Heart right ventricle (tissue), 16 donors: ENCODE measurements around the gene ZDHHC22. TPM values are rescaled to one million over a fixed set of nuclear protein-coding genes. Genes with fewer than 3 reads are reported as not detected.

Source experiments
- ATAC-seq, 8 donors: fragments of 200-7000 bp; cut with Tn5 transposase; one replicate each; pipeline ENCODE4 v1.9.1; 2020; ENCODE audit warnings: mild to moderate bottlenecking in 8 of 8, moderate library complexity in 8 of 8, moderate number of reproducible peaks in 1 of 8
- DNase-seq, 2 donors: peaks; one replicate each; pipeline ENCODE4 v3.0.0-alpha.2; 2020
- H3K27ac ChIP-seq, 10 donors: fragments of 200-600 bp; sonication (generic) in 2 of 10; one replicate each; pipeline versions ENCODE4 v1.5.0 to v1.8.0; 2020 to 2022; ENCODE audit warnings: mild to moderate bottlenecking in 3 of 10
- H3K27me3 ChIP-seq, 7 donors: fragments of 200-600 bp; one replicate each; pipeline ENCODE4 v1.8.0; 2021 to 2022; ENCODE audit warnings: mild to moderate bottlenecking in 2 of 7
- H3K36me3 ChIP-seq, 9 donors: fragments of 200-600 bp; sonication (generic) in 1 of 9; one replicate each; pipeline versions ENCODE4 v1.5.0 to v1.8.0; 2020 to 2022; ENCODE audit warnings: mild to moderate bottlenecking in 2 of 9
- H3K4me1 ChIP-seq, 9 donors: fragments of 200-600 bp; sonication (generic) in 1 of 9; one replicate each; pipeline versions ENCODE4 v1.5.0 to v1.8.0; 2020 to 2022; ENCODE audit warnings: mild to moderate bottlenecking in 4 of 9
- H3K4me3 ChIP-seq, 10 donors: fragments of 200-600 bp; sonication (generic) in 2 of 10; one replicate each; pipeline versions ENCODE4 v1.5.0 to v1.8.0; 2020 to 2022; ENCODE audit warnings: mild to moderate bottlenecking in 7 of 10, moderate library complexity in 2 of 10
- H3K9me3 ChIP-seq, 11 donors: fragments of 200-600 bp in 10 of 11; sonication (generic) in 2 of 11; one replicate each; pipeline versions ENCODE4 v1.5.0 to v1.8.0; 2013 to 2022; ENCODE audit warnings: mild to moderate bottlenecking in 2 of 11, control low read depth in 1 of 11, moderate library complexity in 1 of 11
- WGBS, 2 donors: extraction: QIAGEN DNeasy Blood & Tissue Kit; methylation state at CpG; one replicate each; pipeline ENCODE4 v1.1.7; 2013; ENCODE audit warnings: inconsistent platforms in 1 of 2; 5-methylcytosine and 5-hydroxymethylcytosine counted together
- intact Hi-C, 10 donors: fragments of 100-400 bp; cut with DNase I; formaldehyde crosslinking; loops; one replicate each; pipeline versions ENCODE4 v1.11.1 to v1.14.2; 2022
- polyA plus RNA-seq, 2 donors: library from polyadenylated mRNA; stranded (reverse); fragments of 200-250 nt; gene quantifications; one replicate each; pipeline ENCODE4 v1.2.3, GENCODE V29; 2013
- total RNA-seq, 10 donors: library from RNA; stranded (reverse); fragmentation: NEBNext Ultra II Directional in 3 of 10; extraction: Animal tissue kit (Norgen Biotek cat#: 25700) in 3 of 10; gene quantifications; one replicate each; pipeline versions ENCODE4 v1.2.1 to v1.2.4, GENCODE V29; 2021 to 2023
- TF ChIP-seq, protein P1 (sequence below), 9 donors: fragments of 200-600 bp; sonication (generic) in 2 of 9; IDR thresholded peaks; one replicate each; pipeline versions ENCODE4 v1.5.0 to v1.8.0; 2021 to 2022; ENCODE audit warnings: antibody characterized with exemption in 9 of 9, mild to moderate bottlenecking in 5 of 9, moderate library complexity in 1 of 9
- donor health status: Arrhythmogenic right ventricular cardiomyopathy.
- donor health status: ischemic (EF 13 %, LVEDD 7.1; RV severe dilation, severe dysfunction).
- donor health status: healthy with polysubstance abuse.
- donor health status: DM: no; HTN: yes; CAD: no.
- donor health status: DM: no; HTN: no; CAD: no.
- donor health status: ischemic (EF 25% LVEDD 6.9; RV normal size, moderate dysfunction).
- donor health status: ischemic (EF 25% LVEDD 5.7; RV mildly dilated, moderate dysfunction).
- donor health status: healthy.
- donor health status: DM: yes; HTN: yes; CAD: no.
- donor health status: Ischemic cardiomyopathy.
- donor health status: ischemic (EF 35%, LVEDD 5.7; RV mildly dilated, moderate dysfunction).
- donor health status: nonischemic (EF 11% LVEDD 7.7; RV severe dilation, severe dysfunction).
- donor health status: DM: yes; HTN: yes; CAD: no.
- donor health status: PGD.
- donor health status: ischemic (EF 29% LVEDD 5.4; RV normal size, mild dysfunction).
- donor health status: nonischemic (EF 23%, LVEDD 6.1; RV moderate dilation, normal function).

The ZDHHC22 gene
- total and polyA plus RNA-seq, 12 donors: 0.09 TPM; not detected in 11

DNA sequence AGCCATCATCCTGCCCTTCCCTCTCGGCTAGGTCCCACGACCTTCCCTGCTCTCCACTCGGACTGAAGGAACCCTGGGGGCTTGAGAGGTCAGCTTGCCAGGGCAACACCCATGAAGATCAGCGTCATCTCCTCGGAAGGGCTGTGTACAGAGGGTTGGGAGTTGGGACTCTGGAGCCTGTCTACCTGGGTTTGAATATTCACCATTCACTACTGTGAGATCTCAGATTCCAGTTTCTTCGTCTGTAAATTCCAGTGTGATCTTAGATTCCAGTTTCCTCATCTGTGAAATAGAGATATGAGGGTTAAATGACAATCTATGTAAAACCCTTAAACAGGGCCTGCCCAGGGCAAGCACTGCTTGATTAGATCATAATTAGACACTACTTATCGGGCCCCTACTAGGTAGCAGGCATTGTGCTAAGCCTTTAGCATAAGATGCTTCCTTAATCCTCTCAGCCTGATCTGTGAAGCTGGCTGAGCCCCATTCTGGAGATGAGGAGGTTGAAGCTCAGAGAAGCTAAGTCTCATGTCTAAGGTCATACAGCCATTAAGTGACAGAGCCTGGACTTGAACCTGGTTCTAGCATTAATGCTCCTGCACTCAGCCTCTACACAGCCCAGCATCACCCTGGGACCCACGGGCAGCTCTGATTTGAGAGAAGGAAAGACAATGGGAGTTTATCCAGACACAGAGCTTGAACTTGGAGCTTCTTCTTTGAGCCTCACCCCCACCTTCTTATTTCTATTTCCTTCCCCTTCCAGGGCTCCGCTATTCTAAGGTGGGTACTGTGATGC is 612 bp upstream of the ZDHHC22 start:
- no peak for ATAC-seq
- no peaks in the 10 kb centered on the region for H3K9me3 ChIP-seq
- no peak for DNase-seq
- H3K27me3 ChIP-seq: peaks cover 25 to 100% (median 100%) of the 10 kb centered on the region in 7 donors
- 5 to 8% methylated on average over 9 of the region's 9 CpGs for WGBS, 2 donors
- intact Hi-C loops: loop anchor here in 1 of 10 donors (5.0 kb wide), 1 partner anchor 170 kb away; no protein-coding TSS in a partner anchor
- TF ChIP-seq, protein P1, sequence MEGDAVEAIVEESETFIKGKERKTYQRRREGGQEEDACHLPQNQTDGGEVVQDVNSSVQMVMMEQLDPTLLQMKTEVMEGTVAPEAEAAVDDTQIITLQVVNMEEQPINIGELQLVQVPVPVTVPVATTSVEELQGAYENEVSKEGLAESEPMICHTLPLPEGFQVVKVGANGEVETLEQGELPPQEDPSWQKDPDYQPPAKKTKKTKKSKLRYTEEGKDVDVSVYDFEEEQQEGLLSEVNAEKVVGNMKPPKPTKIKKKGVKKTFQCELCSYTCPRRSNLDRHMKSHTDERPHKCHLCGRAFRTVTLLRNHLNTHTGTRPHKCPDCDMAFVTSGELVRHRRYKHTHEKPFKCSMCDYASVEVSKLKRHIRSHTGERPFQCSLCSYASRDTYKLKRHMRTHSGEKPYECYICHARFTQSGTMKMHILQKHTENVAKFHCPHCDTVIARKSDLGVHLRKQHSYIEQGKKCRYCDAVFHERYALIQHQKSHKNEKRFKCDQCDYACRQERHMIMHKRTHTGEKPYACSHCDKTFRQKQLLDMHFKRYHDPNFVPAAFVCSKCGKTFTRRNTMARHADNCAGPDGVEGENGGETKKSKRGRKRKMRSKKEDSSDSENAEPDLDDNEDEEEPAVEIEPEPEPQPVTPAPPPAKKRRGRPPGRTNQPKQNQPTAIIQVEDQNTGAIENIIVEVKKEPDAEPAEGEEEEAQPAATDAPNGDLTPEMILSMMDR (IDR thresholded peaks at IDR 0.05): no peak
- no peak overlapping the region for H3K27ac ChIP-seq
- peaks cover 7 to 29% (median 26%) of the 10 kb centered on the region in 9 donors for H3K4me1 ChIP-seq
- H3K4me3 ChIP-seq: peak overlapping the region in 5 of 10 donors; percentile 43 to 53 (median 45)
- no peaks in the 10 kb centered on the region for H3K36me3 ChIP-seq

DNA sequence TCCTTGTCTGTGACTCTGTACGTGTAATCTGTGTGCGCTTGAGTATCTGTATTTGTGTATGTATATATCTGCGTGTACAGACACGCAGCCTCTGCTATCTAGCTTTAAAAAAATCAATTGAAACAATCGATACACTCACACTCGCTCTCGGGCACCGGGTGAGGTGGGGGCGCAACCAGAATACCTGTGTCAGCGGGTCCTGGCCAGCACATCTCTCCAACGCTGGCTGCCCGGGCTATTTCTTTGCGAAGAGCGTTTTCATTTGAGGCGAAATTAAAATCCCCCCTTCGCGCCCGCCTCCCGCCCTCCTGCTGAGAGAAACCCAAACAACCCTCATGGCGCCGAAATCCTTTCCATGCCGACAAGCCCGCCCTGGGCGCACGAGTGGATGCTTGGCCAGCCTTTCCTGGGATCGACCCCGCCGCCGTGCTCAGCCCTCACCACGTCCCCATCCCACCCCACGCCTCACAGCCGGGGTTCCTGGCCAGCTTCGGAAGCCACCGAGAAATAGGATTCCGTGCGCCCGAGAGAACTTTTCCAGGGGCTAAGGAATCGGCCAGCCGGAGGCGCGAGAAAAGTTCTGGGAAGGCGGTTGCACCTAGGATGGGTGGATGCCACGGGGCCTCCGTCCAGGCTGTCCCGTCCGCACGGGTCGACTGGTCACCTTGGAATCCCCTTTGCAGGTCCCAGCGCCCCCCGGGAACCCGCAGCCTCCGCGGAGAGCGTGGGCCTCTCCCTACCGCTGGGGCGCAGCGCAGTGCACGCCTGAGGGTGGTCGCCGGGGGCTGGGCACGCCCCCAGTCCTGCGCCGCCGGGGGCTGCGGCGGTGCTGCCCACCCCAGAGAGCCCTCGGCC is 1.0 kb downstream of the ZDHHC22 start:
- Histone ChIP-seq H3K27ac (no peak overlapping the region), H3K27me3 (peaks cover 25 to 100% (median 95%) of the 10 kb centered on the region in 7 donors), H3K4me1 (peaks cover 7 to 29% (median 26%) of the 10 kb centered on the region in 9 donors), H3K36me3 (no peaks in the 10 kb centered on the region), H3K4me3 (peak overlapping the region in 9 of 10 donors; percentile 34 to 53 (median 44)), H3K9me3 (no peaks in the 10 kb centered on the region)
- DNase-seq: no peak
- TF ChIP-seq, protein P1 (IDR thresholded peaks at IDR 0.05): no peak
- ATAC-seq: peak in 2 of 8 donors; percentile 14 to 21
- intact Hi-C loops: loop anchor here in 1 of 10 donors (5.0 kb wide), 1 partner anchor 172 kb away; no protein-coding TSS in a partner anchor
- 1% methylated on average over 66 to 67 of the region's 67 CpGs for WGBS, 2 donors

DNA sequence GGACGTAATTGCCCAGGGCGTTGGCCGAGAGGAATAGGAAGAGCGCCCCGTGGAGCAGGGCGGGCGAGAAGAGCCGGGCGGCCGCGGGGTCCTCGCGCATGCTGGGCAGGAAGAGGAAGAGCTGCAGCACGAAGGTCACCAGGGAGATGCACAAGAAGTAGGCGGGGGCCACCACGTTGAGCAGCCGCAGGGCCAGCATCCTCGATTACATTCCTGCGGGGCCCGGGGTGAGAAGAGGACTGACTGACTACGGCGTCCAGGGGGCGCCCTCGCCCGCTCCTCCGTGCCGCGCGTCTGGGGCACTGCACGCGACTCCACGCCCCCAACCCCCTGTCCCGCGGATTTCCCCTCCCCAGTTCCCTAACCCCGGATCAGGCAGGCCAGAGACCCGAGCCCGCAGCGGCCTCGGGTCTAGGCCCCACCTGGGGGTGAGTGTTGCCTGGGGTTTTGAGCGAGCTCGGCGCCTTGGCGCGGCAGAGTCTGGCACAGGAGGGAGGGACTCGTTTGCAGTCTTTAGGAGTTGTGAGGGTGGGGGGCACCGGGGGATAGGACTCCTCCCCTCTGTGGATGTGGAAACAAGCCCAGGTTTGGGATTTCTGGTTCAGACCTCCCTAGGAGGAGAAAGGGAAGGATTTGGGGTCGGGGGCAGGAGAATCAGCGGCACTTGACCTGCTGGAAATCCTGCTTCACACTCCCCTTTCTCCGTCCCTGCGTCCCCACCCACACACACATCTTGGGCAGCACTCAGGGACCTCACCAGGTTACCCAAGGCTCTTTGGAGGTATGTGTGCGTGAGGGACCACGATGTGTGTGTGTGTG is 1.8 kb downstream of the ZDHHC22 start:
- WGBS, 2 donors: 1 to 2% methylated on average over 52 of the region's 52 CpGs
- intact Hi-C loops: loop anchor here in 1 of 10 donors (5.0 kb wide), 1 partner anchor 173 kb away; no protein-coding TSS in a partner anchor
- Histone ChIP-seq H3K27ac (no peak overlapping the region), H3K27me3 (peaks cover 25 to 100% (median 92%) of the 10 kb centered on the region in 7 donors), H3K36me3 (no peaks in the 10 kb centered on the region), H3K4me3 (peak overlapping the region in 1 of 10 donors; percentile 4), H3K4me1 (peaks cover 7 to 29% (median 26%) of the 10 kb centered on the region in 9 donors), H3K9me3 (no peaks in the 10 kb centered on the region)
- peak in 3 of 8 donors; percentile 29 to 40 (median 32) for ATAC-seq
- TF ChIP-seq, protein P1 (IDR thresholded peaks at IDR 0.05): peak in 7 of 9 donors; percentile 28 to 55 (median 46)
- DNase-seq: no peak
